HUES64 (cell line): ENCODE data around the gene APOE.

Experiments used
- H3K27ac ChIP-seq: 2 replicates; pipeline ENCODE4 v1.7.0; 2013; ENCODE audit warnings: low read depth, low read length, inconsistent platforms
- H3K27me3 ChIP-seq: 2 replicates; pipeline ENCODE4 v1.6.1; 2013; ENCODE audit warnings: mild to moderate bottlenecking, low read length; ENCODE audit not compliant: insufficient read depth
- H3K36me3 ChIP-seq: 2 replicates; pipeline ENCODE4 v1.6.1; 2013; ENCODE audit warnings: mild to moderate bottlenecking, low read length; ENCODE audit not compliant: insufficient read depth
- H3K4me1 ChIP-seq: 2 replicates; pipeline ENCODE4 v1.6.1; 2013; ENCODE audit warnings: mild to moderate bottlenecking, low read length, moderate library complexity; ENCODE audit not compliant: insufficient read depth
- H3K4me3 ChIP-seq: 2 replicates; pipeline ENCODE4 v1.5.1; 2013; ENCODE audit warnings: mild to moderate bottlenecking, low read length, moderate library complexity
- H3K9ac ChIP-seq: 2 replicates; pipeline ENCODE4 v1.6.1; 2013; ENCODE audit warnings: mild to moderate bottlenecking, low read depth, low read length
- H3K9me3 ChIP-seq: 2 replicates; pipeline ENCODE4 v1.6.1; 2013; ENCODE audit warnings: low read depth, low read length; ENCODE audit not compliant: insufficient read depth
- WGBS: fragments of 150-250, 120-280 bp; methylation state at CpG from one replicate; pipeline ENCODE4 v1.1.7; 2013; ENCODE audit warnings: missing lambda C conversion rate; 5-methylcytosine and 5-hydroxymethylcytosine counted together

Gene APOE

GRCh38 chr19:44958090-44958489 lies 52.5 kb downstream of the APOE start:
- Histone ChIP-seq H3K36me3 (peaks cover 19% of the 10 kb centered on the region), H3K4me1 (peaks cover 7% of the 10 kb centered on the region; the same call in 1 of the 2 replicates), H3K4me3 (no peak overlapping the region), H3K27ac (no peak overlapping the region), H3K9me3 (no peaks in the 10 kb centered on the region), H3K27me3 (no peaks in the 10 kb centered on the region), H3K9ac (no peak overlapping the region; the same call in 1 of the 2 replicates)
- 86% methylated on average over 9 of the region's 9 CpGs for WGBS
